NCI-H510A treated with DMSO at 0.1 percent for 48 hours (cell line): ENCODE measurements around the gene CHTF8.

Experiments used
- DNase-seq: peaks from one replicate; lab custom pipeline; 2025; lab: John Stamatoyannopoulos, UW

The CHTF8 gene

DNA sequence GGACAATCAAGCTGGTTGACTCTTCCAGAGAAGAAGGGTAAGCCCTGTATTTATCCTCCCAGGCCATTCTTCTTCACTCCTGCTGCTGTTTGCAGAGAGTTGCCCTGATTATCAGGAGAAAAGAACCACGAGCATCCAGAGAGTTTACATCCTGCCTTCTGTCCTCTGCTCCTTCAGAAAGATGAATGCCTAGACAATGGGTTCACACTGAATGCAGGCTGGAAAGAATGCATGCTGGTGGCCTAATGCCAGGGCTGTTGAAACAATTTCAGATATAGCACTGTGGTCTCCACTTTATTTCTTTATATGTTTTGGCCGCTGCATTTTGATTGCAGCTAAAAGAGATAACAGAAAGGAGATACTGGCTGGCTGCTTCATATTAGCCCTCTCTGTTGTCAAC lies 48.1 kb downstream of the CHTF8 start:
- no peak for DNase-seq

- no peak for DNase-seq
These were observed 49.0 kb downstream of the CHTF8 start for GRCh38 chr16:69083306-69083941.

DNA sequence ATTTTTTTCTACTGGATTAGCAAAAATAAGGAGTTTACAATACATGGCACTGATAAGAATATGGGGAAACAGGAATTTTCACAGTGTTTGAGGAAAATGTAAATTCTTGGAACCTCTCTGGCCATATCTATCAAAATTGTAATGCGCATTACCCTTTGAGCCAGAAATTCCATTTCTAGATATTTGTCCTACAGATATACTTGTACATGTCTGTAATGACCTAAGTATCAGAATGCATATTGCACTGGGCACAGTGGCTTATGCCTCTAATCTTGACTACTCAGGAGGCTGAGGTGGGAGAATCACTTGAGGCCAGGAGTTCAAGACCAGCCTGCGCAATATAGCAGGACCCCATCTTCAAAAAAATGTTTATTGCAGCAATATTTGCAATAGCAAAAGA lies 52.7 kb downstream of the CHTF8 start:
- DNase-seq, result no peak

- DNase-seq, result no peak
These were observed 54.3 kb downstream of the CHTF8 start for GRCh38 chr16:69078073-69078472.

GRCh38 chr16:69077251-69077650 lies 55.1 kb downstream of the CHTF8 start:
- DNase-seq, result no peak

- no peak for DNase-seq
These were observed 59.1 kb downstream of the CHTF8 start for GRCh38 chr16:69073181-69073702.

GRCh38 chr16:69072640-69072974 lies 59.8 kb downstream of the CHTF8 start:
- DNase-seq, result no peak

GRCh38 chr16:69071036-69071435 lies 61.4 kb downstream of the CHTF8 start:
- DNase-seq, result no peak

GRCh38 chr16:69069504-69069903 lies 62.9 kb downstream of the CHTF8 start:
- DNase-seq, result no peak
